SK-N-SH treated with all-trans-retinoic acid at 6 μM for 48 hours (cell line): ENCODE data around the gene RAI2.

Experiments
- ATAC-seq: fragments of 200-7000 bp; cut with Tn5 transposase; 3 replicates; pipeline ENCODE4 v1.9.1; 2020; ENCODE audit warnings: mild to moderate bottlenecking, moderate library complexity
- ARNTL ChIP-seq: fragments of 450-650 bp; formaldehyde crosslinking; IDR thresholded peaks from 2 replicates; pipeline ENCODE4 v1.5.0; 2020; ENCODE audit warnings: low read depth, mild to moderate bottlenecking, moderate library complexity, borderline replicate concordance
- BACH2 ChIP-seq: fragments of 250-450 bp; sonication (Bioruptor Pico); IDR thresholded peaks from 2 replicates; pipeline ENCODE4 v1.9.0; 2021; ENCODE audit warnings: mild to moderate bottlenecking, borderline replicate concordance
- CSDC2 ChIP-seq: fragments of 250-450 bp; sonication (Bioruptor Pico); IDR thresholded peaks from 2 replicates; pipeline ENCODE4 v1.5.0; 2020; ENCODE audit warnings: mild to moderate bottlenecking, moderate library complexity
- ESRRG ChIP-seq: fragments of 250-450 bp; sonication (Bioruptor Pico); IDR thresholded peaks from 2 replicates; pipeline ENCODE4 v1.6.1; 2021; ENCODE audit warnings: mild to moderate bottlenecking
- GLIS3 ChIP-seq: fragments of 250-450 bp; sonication (Bioruptor Pico); IDR thresholded peaks from 2 replicates; pipeline ENCODE4 v1.5.0; 2020; ENCODE audit warnings: mild to moderate bottlenecking, moderate library complexity
- ISL1 ChIP-seq: fragments of 250-450 bp; sonication (Bioruptor Pico); IDR thresholded peaks from 2 replicates; pipeline ENCODE4 v2.1.2; 2022; ENCODE audit warnings: mild to moderate bottlenecking, moderate library complexity
- OSR1 ChIP-seq: fragments of 250-450 bp; sonication (Bioruptor Pico); IDR thresholded peaks from 2 replicates; pipeline ENCODE4 v1.8.0; 2022; ENCODE audit warnings: moderate library complexity, mild to moderate bottlenecking, inconsistent platforms
- PPARA ChIP-seq: fragments of 250-450 bp; sonication (Bioruptor Pico); IDR thresholded peaks from 2 replicates; pipeline ENCODE4 v1.5.0; 2020; ENCODE audit warnings: mild to moderate bottlenecking, borderline replicate concordance
- RARB ChIP-seq: fragments of 250-450 bp; sonication (Bioruptor Pico); IDR thresholded peaks from 2 replicates; pipeline ENCODE4 v1.8.0; 2021; ENCODE audit warnings: mild to moderate bottlenecking, moderate library complexity
- SNAI2 ChIP-seq: fragments of 250-450 bp; sonication (Bioruptor Pico); IDR thresholded peaks from 2 replicates; pipeline ENCODE4 v1.5.0; 2020; ENCODE audit warnings: mild to moderate bottlenecking, moderate library complexity
- TCF4 ChIP-seq: fragments of 250-450 bp; sonication (Bioruptor Pico); IDR thresholded peaks from 2 replicates; pipeline ENCODE4 v1.8.0; 2021; ENCODE audit warnings: mild to moderate bottlenecking, moderate library complexity, borderline replicate concordance
- TOX ChIP-seq: fragments of 250-450 bp; sonication (Bioruptor Pico); IDR thresholded peaks from 2 replicates; pipeline ENCODE4 v1.8.0; 2021; ENCODE audit warnings: mild to moderate bottlenecking, moderate library complexity, borderline replicate concordance
- ZC3H10 ChIP-seq: fragments of 250-450 bp; sonication (Bioruptor Pico); IDR thresholded peaks from 2 replicates; pipeline ENCODE4 v1.5.1; 2021; ENCODE audit warnings: mild to moderate bottlenecking, moderate library complexity
- ZFP3 ChIP-seq: fragments of 250-450 bp; sonication (Bioruptor Pico); IDR thresholded peaks from 2 replicates; pipeline ENCODE4 v1.5.0; 2020; ENCODE audit warnings: mild to moderate bottlenecking, moderate library complexity
- ZFP30 ChIP-seq: fragments of 450-650 bp; formaldehyde crosslinking; IDR thresholded peaks from 2 replicates; pipeline ENCODE4 v1.5.0; 2022; ENCODE audit warnings: mild to moderate bottlenecking, moderate library complexity
- ZNF565 ChIP-seq: fragments of 450-650 bp; formaldehyde crosslinking; conservative IDR thresholded peaks from 2 replicates; pipeline ENCODE4 v1.5.0; 2020; ENCODE audit warnings: low read depth, mild to moderate bottlenecking, moderate library complexity
- ZNF70 ChIP-seq: fragments of 450-650 bp; formaldehyde crosslinking; IDR thresholded peaks from 2 replicates; pipeline ENCODE4 v1.5.0; 2020; ENCODE audit warnings: mild to moderate bottlenecking, moderate library complexity
- ZNF8 ChIP-seq: fragments of 450-650 bp; formaldehyde crosslinking; IDR thresholded peaks from 2 replicates; pipeline ENCODE4 v1.5.0; 2020; ENCODE audit warnings: mild to moderate bottlenecking, moderate library complexity
- TF ChIP-seq, protein P1 (sequence below): fragments of 250-450 bp; sonication (Bioruptor Pico); IDR thresholded peaks from 2 replicates; pipeline ENCODE4 v1.5.1; 2021; ENCODE audit warnings: mild to moderate bottlenecking, moderate library complexity
- TF ChIP-seq, protein P2 (sequence below): fragments of 250-450 bp; sonication (Bioruptor Pico); IDR thresholded peaks from 2 replicates; pipeline ENCODE4 v1.8.0; 2020; ENCODE audit warnings: mild to moderate bottlenecking, moderate library complexity, borderline replicate concordance
- TF ChIP-seq, protein P3 (sequence below): fragments of 250-450 bp; sonication (Bioruptor Pico); IDR thresholded peaks from 2 replicates; pipeline ENCODE4 v1.8.0; 2021; ENCODE audit warnings: low read depth, mild to moderate bottlenecking, moderate library complexity, borderline replicate concordance
- TF ChIP-seq, protein P4 (sequence below): fragments of 250-450 bp; sonication (Bioruptor Pico); IDR thresholded peaks from 2 replicates; pipeline ENCODE4 v1.5.1; 2020; ENCODE audit warnings: low read depth, mild to moderate bottlenecking, moderate library complexity

The RAI2 gene

DNA sequence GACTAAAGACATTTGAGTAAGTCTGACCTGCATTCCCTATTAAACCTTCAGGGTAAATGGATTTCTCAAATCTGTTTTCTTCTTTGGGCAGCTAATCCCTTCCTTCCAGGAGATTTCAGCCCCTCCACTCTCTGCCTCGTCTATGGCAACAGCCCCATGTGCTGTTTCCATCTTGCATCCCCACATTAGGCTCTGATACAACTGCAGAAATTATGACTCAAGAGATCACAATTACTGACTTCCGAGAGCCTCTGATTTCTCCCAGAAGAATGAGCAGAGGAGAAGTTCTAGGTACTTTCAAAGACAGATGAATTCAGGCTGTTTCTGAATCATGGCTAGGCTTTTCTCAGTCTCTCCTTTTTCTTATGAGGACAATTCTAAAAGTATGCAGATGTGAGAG is 38.7 kb downstream of the RAI2 start (continued):
- TF ChIP-seq GLIS3 (CRISPR knock-in tag) (no peak), ISL1 (CRISPR knock-in tag) (no peak), ARNTL (no peak)

DNA sequence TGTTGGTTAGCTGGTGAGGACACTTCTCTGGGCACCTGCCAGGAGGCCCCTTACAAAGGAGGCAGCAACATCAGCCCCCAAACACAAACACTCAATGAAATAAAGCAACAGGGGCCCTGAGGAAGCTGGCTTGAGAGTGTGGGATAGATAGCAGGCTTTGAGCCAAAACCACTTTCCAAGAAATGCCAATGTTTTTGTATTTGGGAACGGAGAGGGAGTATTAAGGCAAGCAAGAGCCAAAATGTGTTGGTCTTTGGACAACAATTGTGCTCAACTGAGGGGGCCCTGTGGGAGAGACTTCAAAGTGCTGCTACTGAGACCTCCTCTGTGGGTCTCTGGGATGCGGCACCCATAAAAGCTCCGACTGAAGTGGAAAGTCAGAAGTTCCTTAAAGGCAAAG is 41.0 kb downstream of the RAI2 start:
- ATAC-seq: no peak
- TF ChIP-seq OSR1 (CRISPR knock-in tag): no peak
- no peak for TF ChIP-seq GLIS3 (CRISPR knock-in tag)
- no peak for TF ChIP-seq ISL1 (CRISPR knock-in tag)
- no peak for TF ChIP-seq SNAI2 (CRISPR knock-in tag)
- TF ChIP-seq CSDC2 (CRISPR knock-in tag): no peak
- TF ChIP-seq TCF4 (CRISPR knock-in tag): no peak
- no peak for TF ChIP-seq ZFP3 (CRISPR knock-in tag)
- no peak for TF ChIP-seq ARNTL
- no peak for TF ChIP-seq TOX (CRISPR knock-in tag)
- no peak for TF ChIP-seq ZNF565 (CRISPR knock-in tag)

DNA sequence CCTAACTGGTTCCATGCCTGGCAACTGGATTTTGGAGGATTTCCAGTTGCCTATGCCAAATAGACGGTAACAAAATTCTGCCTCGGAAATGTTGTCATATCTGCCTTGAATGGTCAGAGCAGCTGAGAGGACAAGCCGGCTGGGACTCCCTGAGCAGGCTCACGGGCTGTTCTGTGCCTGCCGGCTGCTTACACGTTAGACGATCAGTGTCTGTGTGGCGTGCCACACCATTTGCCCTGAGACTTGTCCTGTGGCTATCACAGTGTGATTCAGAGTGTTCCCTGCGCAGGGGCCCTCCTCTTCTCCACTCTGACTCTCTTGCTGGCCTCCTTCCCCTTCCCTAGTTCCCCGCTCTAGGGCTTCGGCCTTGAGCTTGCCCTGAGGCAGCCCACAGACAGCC is 42.4 kb downstream of the RAI2 start:
- TF ChIP-seq RARB (CRISPR knock-in tag) (no peak), ISL1 (CRISPR knock-in tag) (no peak), GLIS3 (CRISPR knock-in tag) (no peak), ZNF70 (CRISPR knock-in tag) (no peak), ZFP30 (CRISPR knock-in tag) (no peak), OSR1 (CRISPR knock-in tag) (no peak), ESRRG (CRISPR knock-in tag) (no peak), TOX (CRISPR knock-in tag) (no peak), TCF4 (CRISPR knock-in tag) (no peak), ZC3H10 (CRISPR knock-in tag) (no peak)
- TF ChIP-seq, protein P1, sequence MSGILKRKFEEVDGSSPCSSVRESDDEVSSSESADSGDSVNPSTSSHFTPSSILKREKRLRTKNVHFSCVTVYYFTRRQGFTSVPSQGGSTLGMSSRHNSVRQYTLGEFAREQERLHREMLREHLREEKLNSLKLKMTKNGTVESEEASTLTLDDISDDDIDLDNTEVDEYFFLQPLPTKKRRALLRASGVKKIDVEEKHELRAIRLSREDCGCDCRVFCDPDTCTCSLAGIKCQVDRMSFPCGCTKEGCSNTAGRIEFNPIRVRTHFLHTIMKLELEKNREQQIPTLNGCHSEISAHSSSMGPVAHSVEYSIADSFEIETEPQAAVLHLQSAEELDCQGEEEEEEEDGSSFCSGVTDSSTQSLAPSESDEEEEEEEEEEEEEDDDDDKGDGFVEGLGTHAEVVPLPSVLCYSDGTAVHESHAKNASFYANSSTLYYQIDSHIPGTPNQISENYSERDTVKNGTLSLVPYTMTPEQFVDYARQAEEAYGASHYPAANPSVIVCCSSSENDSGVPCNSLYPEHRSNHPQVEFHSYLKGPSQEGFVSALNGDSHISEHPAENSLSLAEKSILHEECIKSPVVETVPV: no peak
- TF ChIP-seq, protein P2, sequence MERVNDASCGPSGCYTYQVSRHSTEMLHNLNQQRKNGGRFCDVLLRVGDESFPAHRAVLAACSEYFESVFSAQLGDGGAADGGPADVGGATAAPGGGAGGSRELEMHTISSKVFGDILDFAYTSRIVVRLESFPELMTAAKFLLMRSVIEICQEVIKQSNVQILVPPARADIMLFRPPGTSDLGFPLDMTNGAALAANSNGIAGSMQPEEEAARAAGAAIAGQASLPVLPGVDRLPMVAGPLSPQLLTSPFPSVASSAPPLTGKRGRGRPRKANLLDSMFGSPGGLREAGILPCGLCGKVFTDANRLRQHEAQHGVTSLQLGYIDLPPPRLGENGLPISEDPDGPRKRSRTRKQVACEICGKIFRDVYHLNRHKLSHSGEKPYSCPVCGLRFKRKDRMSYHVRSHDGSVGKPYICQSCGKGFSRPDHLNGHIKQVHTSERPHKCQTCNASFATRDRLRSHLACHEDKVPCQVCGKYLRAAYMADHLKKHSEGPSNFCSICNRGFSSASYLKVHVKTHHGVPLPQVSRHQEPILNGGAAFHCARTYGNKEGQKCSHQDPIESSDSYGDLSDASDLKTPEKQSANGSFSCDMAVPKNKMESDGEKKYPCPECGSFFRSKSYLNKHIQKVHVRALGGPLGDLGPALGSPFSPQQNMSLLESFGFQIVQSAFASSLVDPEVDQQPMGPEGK (CRISPR knock-in tag): no peak
- ATAC-seq: no peak

DNA sequence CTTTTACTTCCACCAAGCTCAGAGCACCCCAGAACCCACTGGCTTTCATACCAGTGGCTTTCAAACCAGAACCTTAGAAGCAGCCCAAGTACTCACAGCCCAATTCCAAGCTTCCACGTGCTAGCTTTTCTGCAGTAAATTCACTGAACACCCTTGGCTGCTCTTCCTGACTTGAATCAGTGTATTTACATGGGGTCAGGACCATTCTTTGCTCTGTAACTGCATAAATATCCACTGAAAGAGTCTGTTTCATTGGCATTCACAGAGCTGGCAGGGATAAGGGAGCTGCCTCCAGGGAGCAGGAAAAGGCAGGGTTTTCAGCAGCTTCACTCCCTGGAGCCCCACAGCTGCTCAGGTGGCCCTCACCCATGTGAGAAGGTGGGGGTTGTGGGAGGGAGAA is 43.8 kb downstream of the RAI2 start:
- ATAC-seq: no peak
- no peak for TF ChIP-seq ZFP30 (CRISPR knock-in tag)
- no peak for TF ChIP-seq CSDC2 (CRISPR knock-in tag)
- TF ChIP-seq, protein P2 (CRISPR knock-in tag): no peak
- TF ChIP-seq SNAI2 (CRISPR knock-in tag): no peak
- TF ChIP-seq ISL1 (CRISPR knock-in tag): no peak
- no peak for TF ChIP-seq PPARA (CRISPR knock-in tag)
- TF ChIP-seq ZNF70 (CRISPR knock-in tag): no peak
- no peak for TF ChIP-seq BACH2
- TF ChIP-seq, protein P3, sequence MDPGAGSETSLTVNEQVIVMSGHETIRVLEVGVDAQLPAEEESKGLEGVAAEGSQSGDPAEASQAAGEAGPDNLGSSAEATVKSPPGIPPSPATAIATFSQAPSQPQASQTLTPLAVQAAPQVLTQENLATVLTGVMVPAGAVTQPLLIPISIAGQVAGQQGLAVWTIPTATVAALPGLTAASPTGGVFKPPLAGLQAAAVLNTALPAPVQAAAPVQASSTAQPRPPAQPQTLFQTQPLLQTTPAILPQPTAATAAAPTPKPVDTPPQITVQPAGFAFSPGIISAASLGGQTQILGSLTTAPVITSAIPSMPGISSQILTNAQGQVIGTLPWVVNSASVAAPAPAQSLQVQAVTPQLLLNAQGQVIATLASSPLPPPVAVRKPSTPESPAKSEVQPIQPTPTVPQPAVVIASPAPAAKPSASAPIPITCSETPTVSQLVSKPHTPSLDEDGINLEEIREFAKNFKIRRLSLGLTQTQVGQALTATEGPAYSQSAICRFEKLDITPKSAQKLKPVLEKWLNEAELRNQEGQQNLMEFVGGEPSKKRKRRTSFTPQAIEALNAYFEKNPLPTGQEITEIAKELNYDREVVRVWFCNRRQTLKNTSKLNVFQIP (CRISPR knock-in tag): no peak
- TF ChIP-seq ZNF565 (CRISPR knock-in tag): no peak
- TF ChIP-seq, protein P4, sequence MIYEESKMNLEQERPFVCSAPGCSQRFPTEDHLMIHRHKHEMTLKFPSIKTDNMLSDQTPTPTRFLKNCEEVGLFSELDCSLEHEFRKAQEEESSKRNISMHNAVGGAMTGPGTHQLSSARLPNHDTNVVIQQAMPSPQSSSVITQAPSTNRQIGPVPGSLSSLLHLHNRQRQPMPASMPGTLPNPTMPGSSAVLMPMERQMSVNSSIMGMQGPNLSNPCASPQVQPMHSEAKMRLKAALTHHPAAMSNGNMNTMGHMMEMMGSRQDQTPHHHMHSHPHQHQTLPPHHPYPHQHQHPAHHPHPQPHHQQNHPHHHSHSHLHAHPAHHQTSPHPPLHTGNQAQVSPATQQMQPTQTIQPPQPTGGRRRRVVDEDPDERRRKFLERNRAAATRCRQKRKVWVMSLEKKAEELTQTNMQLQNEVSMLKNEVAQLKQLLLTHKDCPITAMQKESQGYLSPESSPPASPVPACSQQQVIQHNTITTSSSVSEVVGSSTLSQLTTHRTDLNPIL (CRISPR knock-in tag): no peak
- no peak for TF ChIP-seq ZFP3 (CRISPR knock-in tag)
- no peak for TF ChIP-seq ZC3H10 (CRISPR knock-in tag)
- TF ChIP-seq ZNF8 (CRISPR knock-in tag): no peak
- TF ChIP-seq RARB (CRISPR knock-in tag): no peak
